H1 (cell line): ENCODE results near the gene NEURL1. TPM values are rescaled to one million over a fixed set of nuclear protein-coding genes. Genes with fewer than 3 reads are reported as not detected.

Experiments
- CTCF ChIA-PET: fragments of 300-600 bp; sonication (Branson Sonifier 250); formaldehyde crosslinking; loops from one replicate; lab custom pipeline; 2021; ENCODE audit not compliant: partially characterized antibody; lab: Charles Lee
- POLR2A ChIA-PET: fragments of 300-600 bp; sonication (Branson Sonifier 250); formaldehyde crosslinking; loops from one replicate; lab custom pipeline; 2021; ENCODE audit warnings: inconsistent platforms; ENCODE audit not compliant: partially characterized antibody; lab: Charles Lee
- DNase-seq, 2 experiments: peaks; one replicate each; pipeline versions ENCODE4 v3.0.0 to v3.0.0-alpha.2; 2010 to 2022; ENCODE audit warnings: low spot score in 2 of 2, low read depth in 1 of 2, mixed read lengths in 1 of 2
- FAIRE-seq: peaks from 2 replicates; lab custom pipeline; 2011; peaks lifted over from hg19 to GRCh38; lab: Jason Lieb, UNC
- H2AFZ ChIP-seq: 2 replicates; pipeline ENCODE4 v1.8.1; 2012; ENCODE audit warnings: low read length, inconsistent platforms
- H2AK5ac ChIP-seq: 2 replicates; pipeline ENCODE4 v1.6.1; 2013; ENCODE audit warnings: low read depth, low read length
- H2BK120ac ChIP-seq: replicated peaks from 2 replicates; pipeline ENCODE3; 2013; ENCODE audit warnings: low read depth, low read length, inconsistent platforms
- H2BK12ac ChIP-seq: 2 replicates; pipeline ENCODE4 v1.6.1; 2013; ENCODE audit warnings: low read depth, low read length
- H2BK15ac ChIP-seq: 2 replicates; pipeline ENCODE4 v1.6.1; 2013; ENCODE audit warnings: low read length
- H2BK20ac ChIP-seq: 2 replicates; pipeline ENCODE4 v1.6.1; 2013; ENCODE audit warnings: low read length
- H2BK5ac ChIP-seq: 2 replicates; pipeline ENCODE4 v1.6.1; 2013; ENCODE audit warnings: low read depth, low read length
- H3K14ac ChIP-seq: 2 replicates; pipeline ENCODE4 v1.6.1; 2013; ENCODE audit warnings: inconsistent platforms; ENCODE audit not compliant: insufficient read length
- H3K18ac ChIP-seq: 2 replicates; pipeline ENCODE4 v1.6.1; 2013; ENCODE audit warnings: low read length; ENCODE audit errors: extremely low read depth
- H3K23ac ChIP-seq: 2 replicates; pipeline ENCODE4 v1.6.1; 2013; ENCODE audit warnings: inconsistent platforms; ENCODE audit not compliant: insufficient read length
- H3K23me2 ChIP-seq: 2 replicates; pipeline ENCODE4 v1.6.1; 2013; ENCODE audit warnings: low read depth, low read length
- H3K27ac ChIP-seq: 2 replicates; pipeline ENCODE4 v1.6.1; 2011; ENCODE audit warnings: low read depth, low read length, inconsistent platforms
- H3K27me3 ChIP-seq, 4 experiments: replicated peaks in 1 of 4; 1 replicate in 1 of 4; 2 replicates in 3 of 4; pipeline versions ENCODE4 v1.6.1 to v1.8.1; 2011 to 2013; ENCODE audit warnings: low read length in 3 of 4, mild to moderate bottlenecking in 3 of 4, inconsistent platforms in 2 of 4, mixed read lengths in 2 of 4, moderate library complexity in 1 of 4; ENCODE audit not compliant: control insufficient read depth in 3 of 4, insufficient read depth in 3 of 4; ENCODE audit errors: extremely low read depth in 1 of 4
- H3K36me3 ChIP-seq, 4 experiments: 2 replicates each; pipeline versions ENCODE4 v1.6.1 to v1.8.1; 2011 to 2013; ENCODE audit warnings: mild to moderate bottlenecking in 4 of 4, low read length in 3 of 4, moderate library complexity in 2 of 4, control low read depth in 1 of 4, inconsistent platforms in 1 of 4; ENCODE audit not compliant: insufficient read depth in 4 of 4, control insufficient read depth in 2 of 4
- H3K4ac ChIP-seq: replicated peaks from 2 replicates; pipeline ENCODE3; 2013; ENCODE audit warnings: low read length, low read depth, mixed read lengths, inconsistent platforms; ENCODE audit not compliant: insufficient read length
- H3K4me1 ChIP-seq, 4 experiments: replicated peaks in 1 of 4; 1 replicate in 1 of 4; 2 replicates in 3 of 4; pipeline versions ENCODE4 v1.6.1 to v1.8.1; 2011 to 2013; ENCODE audit warnings: low read length in 3 of 4, inconsistent platforms in 2 of 4, mixed read lengths in 1 of 4; ENCODE audit not compliant: insufficient read depth in 4 of 4, control insufficient read depth in 3 of 4
- H3K4me2 ChIP-seq, 2 experiments: 2 replicates each; pipeline versions ENCODE4 v1.6.1 to v1.8.1; 2011 to 2013; ENCODE audit warnings: low read depth in 2 of 2, low read length in 2 of 2, control low read depth in 1 of 2, inconsistent platforms in 1 of 2, mild to moderate bottlenecking in 1 of 2; ENCODE audit not compliant: insufficient read depth in 1 of 2
- H3K4me3 ChIP-seq, 4 experiments: fragments of 200-600, 300-600 bp in 1 of 4; sonication (generic), shearing (Covaris generic), sonication (Bioruptor Twin) in 1 of 4; 2 replicates each; pipeline versions ENCODE4 v1.5.1 to v1.8.1; 2011 to 2016; ENCODE audit warnings: low read length in 4 of 4, low read depth in 3 of 4, control low read depth in 2 of 4, inconsistent platforms in 2 of 4, mild to moderate bottlenecking in 2 of 4, mixed read lengths in 1 of 4, moderate library complexity in 1 of 4; ENCODE audit not compliant: insufficient read depth in 2 of 4; ENCODE audit errors: extremely low read depth in 1 of 4
- H3K56ac ChIP-seq: replicated peaks from 2 replicates; pipeline ENCODE3; 2013; ENCODE audit warnings: low read depth, mild to moderate bottlenecking, mixed read lengths, low read length, inconsistent platforms; ENCODE audit not compliant: insufficient read length
- H3K79me1 ChIP-seq: 2 replicates; pipeline ENCODE4 v1.6.1; 2013; ENCODE audit warnings: low read depth, low read length, control low read depth
- H3K79me2 ChIP-seq, 2 experiments: 2 replicates each; pipeline versions ENCODE4 v1.6.1 to v1.8.1; 2012 to 2013; ENCODE audit warnings: low read length in 2 of 2, mild to moderate bottlenecking in 2 of 2, inconsistent platforms in 1 of 2; ENCODE audit not compliant: insufficient read depth in 2 of 2, control insufficient read depth in 1 of 2
- H3K9ac ChIP-seq, 4 experiments: replicated peaks in 1 of 4; 1 replicate in 1 of 4; 2 replicates in 3 of 4; pipeline versions ENCODE4 v1.6.1 to v1.8.1; 2011 to 2013; ENCODE audit warnings: low read depth in 3 of 4, low read length in 3 of 4, control low read depth in 2 of 4, mild to moderate bottlenecking in 2 of 4, moderate library complexity in 2 of 4, inconsistent platforms in 1 of 4; ENCODE audit errors: extremely low read depth in 1 of 4
- H3K9me3 ChIP-seq, 2 experiments: 2 replicates each; pipeline versions ENCODE4 v1.6.1 to v1.8.1; 2012 to 2013; ENCODE audit warnings: mild to moderate bottlenecking in 2 of 2, moderate library complexity in 2 of 2, control low read depth in 1 of 2, inconsistent platforms in 1 of 2, low read depth in 1 of 2, low read length in 1 of 2, mixed read lengths in 1 of 2; ENCODE audit not compliant: insufficient read depth in 2 of 2
- H4K20me1 ChIP-seq, 2 experiments: replicated peaks in 1 of 2; 2 replicates each; pipeline versions ENCODE3 to v1.8.1; 2011 to 2013; ENCODE audit warnings: inconsistent platforms in 2 of 2, low read length in 2 of 2, mild to moderate bottlenecking in 1 of 2; ENCODE audit not compliant: insufficient read depth in 2 of 2, control insufficient read depth in 1 of 2
- H4K5ac ChIP-seq: 2 replicates; pipeline ENCODE4 v1.6.1; 2013; ENCODE audit warnings: low read length, low read depth, mixed read lengths, inconsistent platforms; ENCODE audit not compliant: insufficient read length
- H4K8ac ChIP-seq: 2 replicates; pipeline ENCODE4 v1.8.0; 2013; ENCODE audit warnings: mild to moderate bottlenecking, moderate library complexity, low read length, inconsistent platforms; ENCODE audit not compliant: insufficient read depth; ENCODE audit errors: extremely low read depth
- H4K91ac ChIP-seq: replicated peaks from 2 replicates; pipeline ENCODE3; 2013; ENCODE audit warnings: low read length, mixed read lengths, inconsistent platforms; ENCODE audit not compliant: insufficient read length
- CHD1 ChIP-seq: IDR thresholded peaks from 2 replicates; pipeline ENCODE4 v1.6.1; 2012; ENCODE audit warnings: low read depth, low read length, improper control_type of control experiment
- MAFK ChIP-seq: IDR thresholded peaks from 2 replicates; pipeline ENCODE4 v1.6.1; 2012; ENCODE audit warnings: low read depth, mild to moderate bottlenecking, improper control_type of control experiment, low read length
- WGBS, 2 experiments: shearing (Covaris generic) in 1 of 2; methylation state at CpG; one replicate each; pipeline versions ENCODE4 v1.1.6 to v1.1.7; 2013 to 2015; ENCODE audit warnings: low lambda C conversion rate in 2 of 2, mixed read lengths in 2 of 2, inconsistent platforms in 1 of 2, low coverage in 1 of 2, missing lambda C conversion rate in 1 of 2; ENCODE audit not compliant: insufficient replicate concordance in 2 of 2, insufficient coverage in 1 of 2, insufficient read length in 1 of 2; ENCODE audit errors: extremely low coverage in 1 of 2, missing lambda C conversion rate in 1 of 2; 5-methylcytosine and 5-hydroxymethylcytosine counted together
- polyA plus RNA-seq, 7 experiments: library from polyadenylated mRNA; depleted of rRNA in 3 of 7; stranded (reverse) in 5 of 7; unstranded in 2 of 7; fragments of >200 nt in 5 of 7; fragments of 200-250 nt in 2 of 7; gene quantifications; 1 replicate in 5 of 7; 2 replicates in 1 of 7; 4 replicates in 1 of 7; pipeline versions ENCODE4 v1.2.1 to v1.2.3, GENCODE V29; 2011 to 2013; ENCODE audit warnings: missing spikeins in 2 of 7, mixed read lengths in 2 of 7
- total RNA-seq: library from RNA; stranded (reverse); fragmentation: NEBNext Ultra II Directional; extraction: Animal tissue kit (Norgen Biotek cat#: 25700); gene quantifications from 2 replicates; pipeline ENCODE4 v1.2.1, GENCODE V29; 2021

The NEURL1 gene
- total and polyA plus RNA-seq, 2 of the 8 experiments (the other 6 are each of a cell fraction or from before 2014, with no cell fraction given): 0.54 to 0.58 TPM

GRCh38 chr10:103553743-103554487 is 60.4 kb downstream of the NEURL1 start:
- H2BK20ac ChIP-seq: no peak overlapping the region
- FAIRE-seq (no peak), DNase-seq (no peak)
- no peak overlapping the region for H3K27ac ChIP-seq
- H2BK120ac ChIP-seq: no peak overlapping the region
- no peaks in the 10 kb centered on the region for H4K20me1 ChIP-seq
- TF ChIP-seq CHD1 (no peak), MAFK (no peak)
- no peaks in the 10 kb centered on the region for H3K79me1 ChIP-seq
- POLR2A ChIA-PET: no interaction called here
- peaks cover 0 to 6% (median 0%) of the 10 kb centered on the region in 4 experiments; a peak in 3 of 7 replicates for H3K4me1 ChIP-seq
- H3K4ac ChIP-seq: no peak overlapping the region
- no peaks in the 10 kb centered on the region for H3K36me3 ChIP-seq
- H3K18ac ChIP-seq: no peak overlapping the region
- 84% methylated on average over 8 of the region's 8 CpGs; no CpG with 5 or more reads in 1 of the 2 experiments for WGBS, 2 experiments
- no peaks in the 10 kb centered on the region for H3K79me2 ChIP-seq
- no peaks in the 10 kb centered on the region for H3K9me3 ChIP-seq
- no peak overlapping the region for H3K56ac ChIP-seq
- 0 out of 2 replicates have a peak overlapping the region, but pooled peaks have one; percentile 19 for H2BK12ac ChIP-seq
- H3K27me3 ChIP-seq: peaks cover 0 to 13% (median 10%) of the 10 kb centered on the region in 4 experiments; a peak in 5 of 7 replicates
- no peak overlapping the region; the same call in 1 of the 2 replicates for H4K8ac ChIP-seq
- H3K4me3 ChIP-seq: no peak overlapping the region
- no peak overlapping the region for H2AFZ ChIP-seq
- H4K5ac ChIP-seq: no peak overlapping the region
- H3K23me2 ChIP-seq: peaks cover 3% of the 10 kb centered on the region; the same call in 1 of the 2 replicates
- no peak overlapping the region for H2AK5ac ChIP-seq
- no peak overlapping the region for H3K9ac ChIP-seq
- H2BK15ac ChIP-seq: peak overlapping the region; percentile 83; the same call in 1 of the 2 replicates
- no peak overlapping the region for H3K23ac ChIP-seq
- CTCF ChIA-PET: interaction anchor here (1.6 to 3.1 kb wide), 3 partner anchors 9 to 36 kb away, joined by 4 to 14 read pairs (median 10); no protein-coding TSS in a partner anchor
- no peak overlapping the region; the same call in 1 of the 2 replicates for H2BK5ac ChIP-seq
- no peak overlapping the region for H3K14ac ChIP-seq
- H3K4me2 ChIP-seq: no peak overlapping the region; a peak in 1 of 4 replicates
- H4K91ac ChIP-seq: no peak overlapping the region
